Measurements from ENCODE around the gene RUNX2. TPM values are rescaled to one million over a fixed set of nuclear protein-coding genes. Genes with fewer than 3 reads are reported as not detected.

Gene RUNX2
- total and polyA plus RNA-seq, 2 donors (not counting 1 experiment from before 2014, with no cell fraction given): 1.3 to 2.4 TPM

- ATAC-seq (ENCODE audit: low read depth) (peak; percentile 76), DNase-seq (peak; percentile 92)
- ChIA-PET CTCF (interaction anchor here (0.7 kb wide), 1 partner anchor 83 kb away, joined by 3 read pairs; no protein-coding TSS in a partner anchor), POLR2A (interaction anchor here (0.6 to 0.7 kb wide), 2 partner anchors 262 to 305 kb away, joined by 3 to 4 read pairs; no protein-coding TSS in a partner anchor)
- TF ChIP-seq EZH2 (IDR thresholded peaks at IDR 0.05; ENCODE audit: borderline replicate concordance, insufficient read depth, low read depth, low read length, poor library complexity, severe bottlenecking) (no peak), CTCF (IDR thresholded peaks at IDR 0.05) (no peak)
- Histone ChIP-seq H4K20me1 (ENCODE audit: control insufficient read depth, insufficient read depth, low read length, poor library complexity, severe bottlenecking) (no peaks in the 10 kb centered on the region), H3K27me3 (replicated peaks in 1 of 4; ENCODE audit: control extremely low read depth in 1 of 4, control insufficient read depth in 3 of 4, insufficient read depth in 4 of 4, low read length in 3 of 4) (peaks cover 0 to 12% (median 0%) of the 10 kb centered on the region in 4 experiments), H3K79me2 (ENCODE audit: control insufficient read depth, insufficient read depth, low read length) (no peaks in the 10 kb centered on the region), H3K4me2 (replicated peaks; ENCODE audit: low read depth, low read length, poor library complexity, severe bottlenecking) (peak overlapping the region; percentile 45), H3K9ac (ENCODE audit: low read length) (no peak overlapping the region), H3K36me3 (replicated peaks in 1 of 2; ENCODE audit: control extremely low read depth in 1 of 2, control insufficient read depth in 1 of 2, extremely low read depth in 1 of 2, insufficient read depth in 2 of 2, low read length in 1 of 2) (no peaks in the 10 kb centered on the region), H3K9me3 (ENCODE audit: control extremely low read depth in 1 of 3, control insufficient read depth in 2 of 3, insufficient read depth in 1 of 3, low read length in 2 of 3) (peaks cover 6 to 46% (median 28%) of the 10 kb centered on the region in 3 donors), H3K27ac (ENCODE audit: low read length in 2 of 2) (peak overlapping the region; percentile 58 to 81), H3K4me1 (ENCODE audit: control insufficient read depth in 2 of 2, insufficient read depth in 2 of 2, low read length in 2 of 2) (peaks cover 42 to 49% of the 10 kb centered on the region in 2 donors), H3K4me3 (ENCODE audit: control extremely low read depth in 1 of 5, extremely low read depth in 1 of 5, insufficient read depth in 1 of 5, low read depth in 2 of 5, low read length in 4 of 5) (peak overlapping the region in 1 of 5 experiments; percentile 11), H2AFZ (ENCODE audit: insufficient read depth, low read depth, low read length, poor library complexity, severe bottlenecking) (no peak overlapping the region)
- peak overlapping the region; percentile 46 for H3K4me3 Mint-ChIP-seq
- intact Hi-C loops (cut with micrococcal nuclease): loop anchor here (5.0 kb wide), 1 partner anchor 150 kb away; no protein-coding TSS in a partner anchor
- no peaks in the 10 kb centered on the region for H3K27me3 Mint-ChIP-seq
- H3K27ac Mint-ChIP-seq: peak overlapping the region; percentile 91
- whole genome bisulfite sequencing (ENCODE audit: insufficient coverage): 10% methylated on average over 2 of the region's 4 CpGs
- peaks cover 48% of the 10 kb centered on the region for H3K4me1 Mint-ChIP-seq
- H3K9me3 Mint-ChIP-seq (ENCODE audit: insufficient read depth): peaks cover 12% of the 10 kb centered on the region
Measured at GRCh38 chr6:45681860-45682511, 353.9 kb downstream of the RUNX2 start.

- DNase-seq (no peak), ATAC-seq (ENCODE audit: low read depth) (no peak)
- ChIA-PET POLR2A (no interaction called here), CTCF (interaction anchor here (1.0 kb wide), 1 partner anchor 1029 kb away, joined by 3 read pairs; no protein-coding TSS in a partner anchor)
- no peak overlapping the region for H3K4me3 ChIP-seq (ENCODE audit: control extremely low read depth in 1 of 5, extremely low read depth in 1 of 5, insufficient read depth in 1 of 5, low read depth in 2 of 5, low read length in 4 of 5)
- H3K27ac ChIP-seq (ENCODE audit: low read length in 2 of 2): no peak overlapping the region
- H2AFZ ChIP-seq (ENCODE audit: insufficient read depth, low read depth, low read length, poor library complexity, severe bottlenecking): no peak overlapping the region
- intact Hi-C loops (cut with micrococcal nuclease): loop anchor here (5.0 kb wide), 1 partner anchor 148 kb away; no protein-coding TSS in a partner anchor
- H3K36me3 ChIP-seq (replicated peaks in 1 of 2; ENCODE audit: control extremely low read depth in 1 of 2, control insufficient read depth in 1 of 2, extremely low read depth in 1 of 2, insufficient read depth in 2 of 2, low read length in 1 of 2): no peaks in the 10 kb centered on the region
- Mint-ChIP-seq H3K27ac (no peak overlapping the region), H3K4me1 (peaks cover 41% of the 10 kb centered on the region), H3K4me3 (no peak overlapping the region), H3K27me3 (no peaks in the 10 kb centered on the region), H3K9me3 (ENCODE audit: insufficient read depth) (peaks cover 10% of the 10 kb centered on the region)
- H3K4me1 ChIP-seq (ENCODE audit: control insufficient read depth in 2 of 2, insufficient read depth in 2 of 2, low read length in 2 of 2): peaks cover 31 to 36% of the 10 kb centered on the region in 2 donors
- no peaks in the 10 kb centered on the region for H3K79me2 ChIP-seq (ENCODE audit: control insufficient read depth, insufficient read depth, low read length)
- H3K9ac ChIP-seq (ENCODE audit: low read length): no peak overlapping the region
- peaks cover 5 to 46% (median 25%) of the 10 kb centered on the region in 3 donors for H3K9me3 ChIP-seq (ENCODE audit: control extremely low read depth in 1 of 3, control insufficient read depth in 2 of 3, insufficient read depth in 1 of 3, low read length in 2 of 3)
- H4K20me1 ChIP-seq (ENCODE audit: control insufficient read depth, insufficient read depth, low read length, poor library complexity, severe bottlenecking): no peaks in the 10 kb centered on the region
- H3K27me3 ChIP-seq (replicated peaks in 1 of 4; ENCODE audit: control extremely low read depth in 1 of 4, control insufficient read depth in 3 of 4, insufficient read depth in 4 of 4, low read length in 3 of 4): peaks cover 0 to 12% (median 0%) of the 10 kb centered on the region in 4 experiments
- H3K4me2 ChIP-seq (replicated peaks; ENCODE audit: low read depth, low read length, poor library complexity, severe bottlenecking): no peak overlapping the region
- TF ChIP-seq CTCF (IDR thresholded peaks at IDR 0.05) (no peak), EZH2 (IDR thresholded peaks at IDR 0.05; ENCODE audit: borderline replicate concordance, insufficient read depth, low read depth, low read length, poor library complexity, severe bottlenecking) (no peak)
Measured at GRCh38 chr6:45684476-45684875, 356.3 kb downstream of the RUNX2 start.
